Neural cell (in vitro differentiated cells): ENCODE results near the gene LRCH1.

ENCODE experiments used
- CTCF ChIP-seq: fragments of 450-650 bp; IDR thresholded peaks from 2 replicates; pipeline ENCODE4 v1.5.1; 2014; ENCODE audit warnings: antibody characterized with exemption, mild to moderate bottlenecking, moderate library complexity; ENCODE audit not compliant: poor library complexity, severe bottlenecking
- EP300 ChIP-seq: fragments of 450-650 bp; conservative IDR thresholded peaks from 2 replicates; pipeline ENCODE4 v1.6.1; 2014; ENCODE audit warnings: antibody characterized with exemption, mild to moderate bottlenecking, moderate library complexity; ENCODE audit not compliant: poor library complexity, severe bottlenecking
- EZH2 ChIP-seq: fragments of 200-600, 300-800 bp; shearing (Covaris generic), sonication (generic); IDR thresholded peaks from 2 replicates; pipeline ENCODE4 v1.6.1; 2014; ENCODE audit warnings: antibody characterized with exemption, low read length, borderline replicate concordance, mild to moderate bottlenecking; ENCODE audit not compliant: insufficient read depth, poor library complexity, severe bottlenecking
- MXI1 ChIP-seq: fragments of 450-650 bp; conservative IDR thresholded peaks from 2 replicates; pipeline ENCODE4 v1.6.1; 2014; ENCODE audit warnings: antibody characterized with exemption, mild to moderate bottlenecking; ENCODE audit not compliant: poor library complexity, severe bottlenecking
- POLR2AphosphoS5 ChIP-seq: IDR thresholded peaks from 2 replicates; pipeline ENCODE4 v1.6.1; 2012
- REST ChIP-seq: IDR thresholded peaks from 2 replicates; pipeline ENCODE4 v1.6.1; 2012; ENCODE audit warnings: borderline replicate concordance

GRCh38 chr13:46675016-46675415 is 122.0 kb downstream of the LRCH1 start:
- TF ChIP-seq CTCF (no peak), EP300 (no peak), POLR2AphosphoS5 (no peak), EZH2 (no peak), MXI1 (no peak), REST (no peak)
